K562 (cell line): ENCODE results near the gene CBX2. TPM values are rescaled to one million over a fixed set of nuclear protein-coding genes. Genes with fewer than 3 reads are reported as not detected.

ENCODE experiments used
- CCNT2 ChIP-seq: IDR thresholded peaks from 2 replicates; pipeline ENCODE4 v1.6.1; 2011; ENCODE audit warnings: borderline replicate concordance, low read depth, mild to moderate bottlenecking, moderate library complexity, mixed read lengths, low read length; ENCODE audit not compliant: insufficient read length; ENCODE audit errors: extremely low read depth
- FOXK1 ChIP-seq: sonication (generic); formaldehyde crosslinking; IDR thresholded peaks from 2 replicates; pipeline ENCODE4 v1.8.0; 2022; ENCODE audit warnings: missing genetic modification reagents, mild to moderate bottlenecking, borderline replicate concordance
- LEF1 ChIP-seq: fragments of 450-650 bp; IDR thresholded peaks from 2 replicates; pipeline ENCODE4 v1.6.1; 2016; ENCODE audit warnings: mild to moderate bottlenecking
- MEIS2 ChIP-seq: fragments of 450-650 bp; IDR thresholded peaks from 2 replicates; pipeline ENCODE4 v1.6.1; 2014; ENCODE audit warnings: mild to moderate bottlenecking; ENCODE audit not compliant: partially characterized antibody
- NCOA2 ChIP-seq, 2 experiments: fragments of 450-650 bp; IDR thresholded peaks; 2 replicates each; pipeline ENCODE4 v1.6.1; 2018; ENCODE audit warnings: mild to moderate bottlenecking in 2 of 2, moderate library complexity in 1 of 2; ENCODE audit not compliant: partially characterized antibody in 2 of 2
- RBFOX2 ChIP-seq: fragments of 200-400 bp; formaldehyde crosslinking; IDR thresholded peaks from 2 replicates; pipeline ENCODE4 v1.6.1; 2017; ENCODE audit warnings: low read depth, mild to moderate bottlenecking, low read length, moderate library complexity
- TAL1 ChIP-seq: fragments of 450-650 bp; IDR thresholded peaks from 2 replicates; pipeline ENCODE4 v1.6.1; 2016; ENCODE audit warnings: mild to moderate bottlenecking
- TBP ChIP-seq: optimal IDR thresholded peaks from 2 replicates; pipeline ENCODE3; 2011; ENCODE audit warnings: low read depth, low read length, improper control_type of control experiment
- TGIF2 ChIP-seq: sonication (generic); formaldehyde crosslinking; IDR thresholded peaks from 2 replicates; pipeline ENCODE4 v1.8.1; 2022; ENCODE audit warnings: mild to moderate bottlenecking, missing genetic modification reagents, moderate library complexity
- XRCC3 ChIP-seq: fragments of 450-650 bp; IDR thresholded peaks from 2 replicates; pipeline ENCODE4 v1.6.1; 2017; ENCODE audit warnings: mild to moderate bottlenecking, moderate library complexity
- ZFP91 ChIP-seq: sonication (generic); formaldehyde crosslinking; IDR thresholded peaks from 2 replicates; pipeline ENCODE4 v1.8.0; 2022; ENCODE audit warnings: mild to moderate bottlenecking, missing genetic modification reagents
- ZNF121 ChIP-seq: sonication (generic); formaldehyde crosslinking; conservative IDR thresholded peaks from 2 replicates; pipeline ENCODE4 v1.8.0; 2022; ENCODE audit warnings: missing genetic modification reagents
- ZNF274 ChIP-seq: IDR thresholded peaks from 2 replicates; pipeline ENCODE4 v1.6.1; 2011; ENCODE audit warnings: low read depth, mild to moderate bottlenecking, low read length, moderate library complexity, borderline replicate concordance
- ZNF3 ChIP-seq: fragments of 250-450 bp; sonication (Bioruptor Pico); IDR thresholded peaks from 2 replicates; pipeline ENCODE4 v1.5.0; 2021; ENCODE audit warnings: mild to moderate bottlenecking, moderate library complexity
- ZNF444 ChIP-seq: fragments of 250-450 bp; sonication (Bioruptor Pico); IDR thresholded peaks from 2 replicates; pipeline ENCODE4 v1.4.0; 2020; ENCODE audit warnings: mild to moderate bottlenecking, moderate library complexity
- ZNF586 ChIP-seq: fragments of 450-650 bp; formaldehyde crosslinking; conservative IDR thresholded peaks from 2 replicates; pipeline ENCODE4 v1.4.0; 2020; ENCODE audit warnings: mild to moderate bottlenecking, moderate library complexity
- ZNF75A ChIP-seq: fragments of 450-650 bp; formaldehyde crosslinking; IDR thresholded peaks from 2 replicates; pipeline ENCODE4 v1.4.0; 2020; ENCODE audit warnings: mild to moderate bottlenecking
- polyA plus RNA-seq, 8 experiments: library from polyadenylated mRNA; depleted of rRNA in 4 of 8; stranded (reverse) in 5 of 8; unstranded in 3 of 8; fragments of >200 nt; fragmentation: Nextera tagmentation in 2 of 8; fragmentation: Illumina TruSeq in 1 of 8; extraction: Ambion mirVana in 2 of 8; extraction: Trizol in 1 of 8; gene quantifications; 2 replicates each; pipeline versions ENCODE4 v1.2.1 to v1.2.3, GENCODE V29; 2011 to 2014; ENCODE audit warnings: inconsistent platforms in 1 of 8, missing spikeins in 1 of 8
- total RNA-seq, 7 experiments: library from RNA; depleted of rRNA in 6 of 7; stranded (reverse); fragments of >200 nt in 6 of 7; fragmentation: Illumina TruSeq in 2 of 7; extraction: Trizol in 2 of 7; gene quantifications; 2 replicates each; pipeline versions ENCODE4 v1.2.1 to v1.2.3, GENCODE V29; 2011 to 2021; ENCODE audit warnings: low replicate concordance in 1 of 7
- TF ChIP-seq, protein P1 (sequence below): fragments of 200-800 bp; sonication (Bioruptor generic); IDR thresholded peaks from 2 replicates; pipeline ENCODE4 v1.6.1; 2017; ENCODE audit warnings: missing genetic modification characterization, missing compliant biosample characterization
- TF ChIP-seq, protein P2 (sequence below): fragments of 250-450 bp; sonication (Bioruptor Pico); IDR thresholded peaks from 2 replicates; pipeline ENCODE4 v1.8.0; 2022; ENCODE audit warnings: moderate library complexity, mild to moderate bottlenecking, inconsistent platforms
- TF ChIP-seq, protein P3 (sequence below), 2 experiments: IDR thresholded peaks in 1 of 2; conservative IDR thresholded peaks in 1 of 2; 2 replicates each; pipeline ENCODE4 v1.6.1; 2016; ENCODE audit warnings: low read depth in 2 of 2, mild to moderate bottlenecking in 1 of 2, missing compliant biosample characterization in 1 of 2, missing genetic modification characterization in 1 of 2, moderate library complexity in 1 of 2

The CBX2 gene
- total and polyA plus RNA-seq, 9 of the 15 experiments (the other 6 are each of a cell fraction or from before 2014, with no cell fraction given), result 0.66 to 26.9 (median 13.9) TPM

DNA sequence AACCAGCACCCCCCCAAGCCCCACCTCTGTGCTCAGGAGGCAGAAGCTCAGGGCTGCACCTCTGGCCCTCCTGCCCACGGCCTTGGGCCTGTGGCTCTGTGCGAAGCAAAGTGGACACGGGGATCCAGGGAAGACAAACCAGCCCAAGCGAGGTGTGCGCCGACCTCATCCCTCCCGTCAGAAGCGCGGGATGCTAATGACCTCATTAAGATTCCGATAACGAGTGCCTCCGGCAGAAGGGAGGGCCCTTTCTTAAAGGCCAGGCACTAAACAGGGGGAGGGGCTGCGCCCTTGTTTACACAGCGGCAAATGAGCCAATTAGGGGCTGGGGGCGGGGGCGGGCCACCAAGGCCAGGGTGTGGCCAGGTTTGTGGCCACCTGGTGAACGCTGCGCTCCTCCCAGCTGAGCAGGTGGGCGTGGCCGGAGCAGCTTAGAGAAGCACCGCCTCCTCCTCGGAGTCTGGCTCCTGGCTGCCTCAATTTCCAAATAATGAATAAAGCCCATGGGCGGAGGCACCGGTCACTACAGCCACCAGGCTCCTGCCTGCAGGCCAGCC is 58.1 kb downstream of the CBX2 start (continued):
- no peak for TF ChIP-seq XRCC3
- no peak for TF ChIP-seq ZNF3 (CRISPR knock-in tag)
- no peak for TF ChIP-seq ZNF444 (CRISPR knock-in tag)
- no peak for TF ChIP-seq RBFOX2
- TF ChIP-seq LEF1, result no peak
- TF ChIP-seq NCOA2 (IDR thresholded peaks at IDR 0.05; ENCODE audit: partially characterized antibody in 2 of 2), result no peak
- no peak for TF ChIP-seq ZNF121 (CRISPR knock-in tag)
- TF ChIP-seq, protein P1, sequence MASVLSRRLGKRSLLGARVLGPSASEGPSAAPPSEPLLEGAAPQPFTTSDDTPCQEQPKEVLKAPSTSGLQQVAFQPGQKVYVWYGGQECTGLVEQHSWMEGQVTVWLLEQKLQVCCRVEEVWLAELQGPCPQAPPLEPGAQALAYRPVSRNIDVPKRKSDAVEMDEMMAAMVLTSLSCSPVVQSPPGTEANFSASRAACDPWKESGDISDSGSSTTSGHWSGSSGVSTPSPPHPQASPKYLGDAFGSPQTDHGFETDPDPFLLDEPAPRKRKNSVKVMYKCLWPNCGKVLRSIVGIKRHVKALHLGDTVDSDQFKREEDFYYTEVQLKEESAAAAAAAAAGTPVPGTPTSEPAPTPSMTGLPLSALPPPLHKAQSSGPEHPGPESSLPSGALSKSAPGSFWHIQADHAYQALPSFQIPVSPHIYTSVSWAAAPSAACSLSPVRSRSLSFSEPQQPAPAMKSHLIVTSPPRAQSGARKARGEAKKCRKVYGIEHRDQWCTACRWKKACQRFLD (CRISPR knock-in tag), result peak; percentile 75
- TF ChIP-seq ZNF586 (CRISPR knock-in tag), result no peak
- peak; percentile 60; the same call in 1 of the 2 replicates for TF ChIP-seq ZFP91
- peak; percentile 73 for TF ChIP-seq CCNT2
- TF ChIP-seq, protein P2, sequence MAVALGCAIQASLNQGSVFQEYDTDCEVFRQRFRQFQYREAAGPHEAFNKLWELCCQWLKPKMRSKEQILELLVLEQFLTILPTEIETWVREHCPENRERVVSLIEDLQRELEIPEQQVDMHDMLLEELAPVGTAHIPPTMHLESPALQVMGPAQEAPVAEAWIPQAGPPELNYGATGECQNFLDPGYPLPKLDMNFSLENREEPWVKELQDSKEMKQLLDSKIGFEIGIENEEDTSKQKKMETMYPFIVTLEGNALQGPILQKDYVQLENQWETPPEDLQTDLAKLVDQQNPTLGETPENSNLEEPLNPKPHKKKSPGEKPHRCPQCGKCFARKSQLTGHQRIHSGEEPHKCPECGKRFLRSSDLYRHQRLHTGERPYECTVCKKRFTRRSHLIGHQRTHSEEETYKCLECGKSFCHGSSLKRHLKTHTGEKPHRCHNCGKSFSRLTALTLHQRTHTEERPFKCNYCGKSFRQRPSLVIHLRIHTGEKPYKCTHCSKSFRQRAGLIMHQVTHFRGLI, result no peak
- TF ChIP-seq, protein P3, sequence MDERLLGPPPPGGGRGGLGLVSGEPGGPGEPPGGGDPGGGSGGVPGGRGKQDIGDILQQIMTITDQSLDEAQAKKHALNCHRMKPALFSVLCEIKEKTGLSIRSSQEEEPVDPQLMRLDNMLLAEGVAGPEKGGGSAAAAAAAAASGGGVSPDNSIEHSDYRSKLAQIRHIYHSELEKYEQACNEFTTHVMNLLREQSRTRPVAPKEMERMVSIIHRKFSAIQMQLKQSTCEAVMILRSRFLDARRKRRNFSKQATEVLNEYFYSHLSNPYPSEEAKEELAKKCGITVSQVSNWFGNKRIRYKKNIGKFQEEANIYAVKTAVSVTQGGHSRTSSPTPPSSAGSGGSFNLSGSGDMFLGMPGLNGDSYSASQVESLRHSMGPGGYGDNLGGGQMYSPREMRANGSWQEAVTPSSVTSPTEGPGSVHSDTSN (CRISPR knock-in tag; IDR thresholded peaks at IDR 0.05; ENCODE audit: low read depth), result no peak
- TF ChIP-seq, protein P3 (tag; conservative IDR thresholded peaks at IDR 0.05; ENCODE audit: low read depth), result no peak
- TF ChIP-seq FOXK1 (CRISPR knock-in tag), result no peak
- no peak for TF ChIP-seq TAL1
- TF ChIP-seq ZNF274, result no peak
- TF ChIP-seq ZNF75A, result no peak
- no peak for TF ChIP-seq TGIF2 (CRISPR knock-in tag)
- no peak for TF ChIP-seq MEIS2
- TF ChIP-seq TBP, result peak; percentile 72
